Kidney (tissue), 14 donors: ENCODE measurements around the gene KRT1. TPM values are rescaled to one million over a fixed set of nuclear protein-coding genes. Genes with fewer than 3 reads are reported as not detected.

Experiments
- DNase-seq, 5 donors: peaks; one replicate each; pipeline ENCODE4 v3.0.0-alpha.2; 2013 to 2020
- FAIRE-seq: peaks from 2 replicates; lab custom pipeline; 2012; peaks lifted over from hg19 to GRCh38; lab: Jason Lieb, UNC
- H3K27ac ChIP-seq, 2 donors: one replicate each; pipeline ENCODE4 v1.7.0; 2013; ENCODE audit warnings: low read depth in 2 of 2, low read length in 2 of 2, inconsistent platforms in 1 of 2
- H3K27me3 ChIP-seq: one replicate; pipeline ENCODE4 v1.7.1; 2013; ENCODE audit warnings: low read length, inconsistent platforms; ENCODE audit not compliant: control insufficient read depth, insufficient read depth
- H3K36me3 ChIP-seq, 3 donors: one replicate each; pipeline versions ENCODE4 v1.7.0 to v1.7.1; 2013; ENCODE audit warnings: low read length in 3 of 3, control low read depth in 1 of 3, inconsistent platforms in 1 of 3; ENCODE audit not compliant: insufficient read depth in 3 of 3, control insufficient read depth in 2 of 3
- H3K4me1 ChIP-seq, 3 donors: one replicate each; pipeline versions ENCODE4 v1.7.0 to v1.7.1; 2013; ENCODE audit warnings: low read length in 3 of 3, inconsistent platforms in 1 of 3, low read depth in 1 of 3; ENCODE audit not compliant: control insufficient read depth in 2 of 3, insufficient read depth in 2 of 3
- H3K4me3 ChIP-seq, 3 donors: one replicate each; pipeline versions ENCODE4 v1.7.0 to v1.8.1; 2013; ENCODE audit warnings: low read length in 3 of 3, control low read depth in 1 of 3, inconsistent platforms in 1 of 3
- H3K9ac ChIP-seq, 3 donors: one replicate each; pipeline versions ENCODE4 v1.7.0 to v1.7.1; 2013; ENCODE audit warnings: low read length in 3 of 3, control low read depth in 1 of 3, inconsistent platforms in 1 of 3
- H3K9me3 ChIP-seq, 3 donors: one replicate each; pipeline versions ENCODE4 v1.7.0 to v1.7.1; 2013; ENCODE audit warnings: low read length in 3 of 3, control low read depth in 1 of 3, inconsistent platforms in 1 of 3; ENCODE audit not compliant: control insufficient read depth in 2 of 3, insufficient read depth in 1 of 3
- CTCF ChIP-seq: IDR thresholded peaks from 3 replicates; pipeline ENCODE4 v1.5.1; 2012; ENCODE audit warnings: mild to moderate bottlenecking, moderate library complexity, borderline replicate concordance; ENCODE audit not compliant: insufficient read depth; ENCODE audit errors: extremely low read depth
- intact Hi-C: fragments of 100-400 bp; cut with DNase I; formaldehyde crosslinking; loops from one replicate; pipeline ENCODE4 v1.11.1; 2022
- polyA plus RNA-seq: library from polyadenylated mRNA; stranded (reverse); fragments of 350-450 nt; fragmentation: Illumina TruSeq; extraction: RNeasy Lipid Tissue Mini Kit (QIAGEN cat#74804); gene quantifications from one replicate; pipeline ENCODE4 v1.2.3, GENCODE V29; 2014; ENCODE audit warnings: low read depth, low replicate concordance; ENCODE audit not compliant: insufficient read depth
- total RNA-seq: library from RNA; stranded (reverse); fragmentation: NEBNext Ultra II Directional; extraction: Animal tissue kit (Norgen Biotek cat#: 25700); gene quantifications from one replicate; pipeline ENCODE4 v1.2.1, GENCODE V29; 2021
- donor health status: control.
- donor health status: control.
- donor health status: control.
- donor health status: control.
- donor health status: control.
- donor health status: DM: yes; HTN: yes; CAD: no.
- donor health status: Normal renal cell carcinoma (clear cell type).

The KRT1 gene
- total and polyA plus RNA-seq, 2 donors from 2014 or later = not detected

- FAIRE-seq (no peak), DNase-seq (no peak)
- TF ChIP-seq CTCF = no peak
- intact Hi-C loops = no loop called here
- Histone ChIP-seq H3K36me3 (no peaks in the 10 kb centered on the region), H3K9ac (no peak overlapping the region), H3K27ac (no peak overlapping the region), H3K4me3 (no peak overlapping the region), H3K9me3 (no peaks in the 10 kb centered on the region), H3K27me3 (peaks cover 3% of the 10 kb centered on the region), H3K4me1 (peaks cover 0 to 3% (median 0%) of the 10 kb centered on the region in 3 donors)
Measured at GRCh38 chr12:52688481-52688880, 8.3 kb upstream of the KRT1 start.

- intact Hi-C loops = no loop called here
- H3K27me3 ChIP-seq = no peaks in the 10 kb centered on the region
- H3K4me3 ChIP-seq = no peak overlapping the region
- DNase-seq = no peak
- H3K9ac ChIP-seq = no peak overlapping the region
- no peak for FAIRE-seq
- H3K4me1 ChIP-seq = peaks cover 0 to 3% (median 0%) of the 10 kb centered on the region in 3 donors
- no peaks in the 10 kb centered on the region for H3K9me3 ChIP-seq
- H3K36me3 ChIP-seq = no peaks in the 10 kb centered on the region
- TF ChIP-seq CTCF = no peak
- H3K27ac ChIP-seq = no peak overlapping the region
Measured at GRCh38 chr12:52687497-52688385, 7.5 kb upstream of the KRT1 start.

- Histone ChIP-seq H3K4me3 (no peak overlapping the region), H3K27me3 (no peaks in the 10 kb centered on the region)
- no peak for FAIRE-seq
Measured at GRCh38 chr12:52686756-52687487, 6.7 kb upstream of the KRT1 start.

More at GRCh38 chr12:52686756-52687487, 6.7 kb upstream of the KRT1 start:
- Histone ChIP-seq H3K36me3 (no peaks in the 10 kb centered on the region), H3K9ac (no peak overlapping the region), H3K27ac (no peak overlapping the region), H3K4me1 (peaks cover 0 to 3% (median 0%) of the 10 kb centered on the region in 3 donors), H3K9me3 (no peaks in the 10 kb centered on the region)
- no peak for DNase-seq
- intact Hi-C loops = no loop called here
- no peak for TF ChIP-seq CTCF
